AG09319 (cell line): ENCODE results near the gene OGT.

Experiments used
- DNase-seq: peaks from one replicate; pipeline ENCODE4 v3.0.0-alpha.2; 2010; ENCODE audit warnings: low read depth; ENCODE audit errors: extremely low read depth
- TF ChIP-seq, protein P1 (sequence below): IDR thresholded peaks from 2 replicates; pipeline ENCODE4 v1.5.1; 2011; ENCODE audit warnings: low read depth, mild to moderate bottlenecking, inconsistent platforms, low read length, moderate library complexity

The OGT gene

DNA sequence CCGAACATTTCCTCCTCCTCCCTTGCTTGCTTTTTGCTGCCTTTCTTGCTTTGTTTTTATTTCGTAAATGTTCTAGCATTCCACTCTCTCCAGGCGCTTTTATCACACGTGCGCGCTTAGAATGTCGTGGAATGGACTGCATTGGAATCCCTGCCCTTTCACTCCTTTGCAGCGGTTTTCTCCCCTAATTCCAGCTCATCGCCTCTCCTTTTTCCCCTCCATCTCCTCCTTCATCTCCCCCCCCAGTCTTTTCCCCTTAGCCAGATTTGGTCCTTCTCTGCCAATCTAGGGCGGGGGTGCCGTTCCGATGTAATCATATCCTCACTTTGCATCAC is 579 bp downstream of the OGT start:
- TF ChIP-seq, protein P1, sequence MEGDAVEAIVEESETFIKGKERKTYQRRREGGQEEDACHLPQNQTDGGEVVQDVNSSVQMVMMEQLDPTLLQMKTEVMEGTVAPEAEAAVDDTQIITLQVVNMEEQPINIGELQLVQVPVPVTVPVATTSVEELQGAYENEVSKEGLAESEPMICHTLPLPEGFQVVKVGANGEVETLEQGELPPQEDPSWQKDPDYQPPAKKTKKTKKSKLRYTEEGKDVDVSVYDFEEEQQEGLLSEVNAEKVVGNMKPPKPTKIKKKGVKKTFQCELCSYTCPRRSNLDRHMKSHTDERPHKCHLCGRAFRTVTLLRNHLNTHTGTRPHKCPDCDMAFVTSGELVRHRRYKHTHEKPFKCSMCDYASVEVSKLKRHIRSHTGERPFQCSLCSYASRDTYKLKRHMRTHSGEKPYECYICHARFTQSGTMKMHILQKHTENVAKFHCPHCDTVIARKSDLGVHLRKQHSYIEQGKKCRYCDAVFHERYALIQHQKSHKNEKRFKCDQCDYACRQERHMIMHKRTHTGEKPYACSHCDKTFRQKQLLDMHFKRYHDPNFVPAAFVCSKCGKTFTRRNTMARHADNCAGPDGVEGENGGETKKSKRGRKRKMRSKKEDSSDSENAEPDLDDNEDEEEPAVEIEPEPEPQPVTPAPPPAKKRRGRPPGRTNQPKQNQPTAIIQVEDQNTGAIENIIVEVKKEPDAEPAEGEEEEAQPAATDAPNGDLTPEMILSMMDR, result no peak
- DNase-seq, result no peak

DNA sequence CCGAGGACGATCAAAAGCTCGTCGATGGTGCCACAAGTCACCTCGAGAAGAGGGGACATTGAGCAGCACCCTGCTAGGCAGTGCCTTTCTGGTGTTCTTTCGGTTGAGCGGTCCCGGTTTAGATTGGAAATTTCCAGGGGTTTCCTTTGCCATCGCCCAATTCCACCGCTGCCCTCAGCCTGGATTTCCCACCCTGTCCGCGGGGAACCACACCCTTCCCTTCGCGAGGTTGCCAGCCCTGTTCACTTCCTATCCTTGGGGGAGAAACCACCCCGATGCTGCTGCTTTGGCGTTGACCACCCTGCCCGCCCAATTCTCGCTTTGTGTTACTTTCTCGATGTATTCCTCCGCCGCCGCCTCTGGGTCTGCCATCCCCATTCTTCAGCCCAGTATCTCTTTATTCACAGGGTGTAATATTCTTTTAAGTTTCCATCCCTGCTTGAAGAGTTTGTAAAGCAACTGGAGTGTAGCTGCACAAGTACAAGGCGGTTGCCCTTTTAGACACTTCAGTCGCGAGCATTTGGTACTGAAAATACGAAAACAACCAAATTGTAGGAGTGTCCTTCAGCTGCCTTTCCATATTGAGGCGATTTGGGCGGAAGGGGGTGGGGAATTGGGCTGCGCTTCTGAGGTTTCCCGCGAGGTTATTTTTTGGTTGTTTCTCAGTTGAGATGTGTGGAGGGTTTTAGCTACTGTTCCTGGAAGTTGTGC is 1.1 kb downstream of the OGT start:
- TF ChIP-seq, protein P1, result no peak
- no peak for DNase-seq

DNA sequence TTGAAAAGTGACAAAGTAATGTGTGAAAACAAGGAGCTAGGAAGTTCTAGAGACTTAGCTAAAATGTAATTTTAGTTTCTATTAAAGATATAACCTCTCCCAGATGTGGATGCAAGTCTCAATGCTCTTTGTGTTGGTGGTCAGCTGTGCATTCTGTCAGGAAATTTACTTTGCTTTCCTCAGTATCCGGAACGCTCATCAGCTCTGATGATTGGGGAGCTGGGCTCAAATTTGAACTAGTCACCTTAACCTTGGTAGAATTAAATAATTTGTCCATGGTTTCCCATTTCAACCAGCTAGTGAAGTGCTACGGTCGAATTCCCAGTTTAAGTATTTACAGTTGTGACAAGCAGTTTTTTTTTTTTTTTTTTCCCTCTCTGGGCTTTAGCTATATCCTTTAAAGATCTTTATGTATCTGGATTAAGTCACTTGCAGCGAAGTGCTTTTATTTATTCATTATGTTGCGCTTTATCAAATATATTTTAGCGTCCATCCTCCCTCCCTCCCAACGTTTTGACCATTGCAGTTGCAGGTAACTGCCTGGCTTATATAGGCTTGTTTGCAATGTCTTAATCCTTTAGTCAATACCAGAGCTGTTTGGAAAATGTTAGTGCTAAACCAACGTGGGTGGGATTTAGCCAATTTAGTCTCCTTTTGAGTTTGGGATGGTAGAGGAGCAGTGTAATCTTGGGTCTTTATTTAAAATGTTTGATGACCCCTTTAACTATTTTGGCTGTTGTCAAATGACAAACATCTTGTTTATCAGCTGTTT is 2.1 kb downstream of the OGT start:
- TF ChIP-seq, protein P1, result no peak
- DNase-seq, result no peak

DNA sequence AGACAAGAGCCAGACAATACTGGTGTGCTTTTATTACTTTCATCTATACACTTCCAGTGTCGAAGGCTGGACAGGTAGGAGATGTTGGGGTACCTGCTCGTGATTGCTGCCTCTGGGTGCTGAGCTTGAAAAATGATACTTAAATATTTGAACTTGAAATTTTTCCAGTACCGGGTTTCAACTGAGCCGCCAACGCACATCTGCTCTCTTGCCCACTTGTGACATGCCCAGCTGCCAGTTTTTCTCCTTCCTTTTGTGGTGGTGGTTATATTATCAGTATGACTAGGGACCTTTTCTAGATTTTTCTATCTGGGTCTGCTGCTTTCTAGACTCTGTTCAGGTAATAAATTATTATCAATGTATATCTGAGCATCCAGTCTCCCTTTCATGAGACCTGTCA is 3.4 kb downstream of the OGT start:
- DNase-seq, result no peak
- TF ChIP-seq, protein P1, result no peak

DNA sequence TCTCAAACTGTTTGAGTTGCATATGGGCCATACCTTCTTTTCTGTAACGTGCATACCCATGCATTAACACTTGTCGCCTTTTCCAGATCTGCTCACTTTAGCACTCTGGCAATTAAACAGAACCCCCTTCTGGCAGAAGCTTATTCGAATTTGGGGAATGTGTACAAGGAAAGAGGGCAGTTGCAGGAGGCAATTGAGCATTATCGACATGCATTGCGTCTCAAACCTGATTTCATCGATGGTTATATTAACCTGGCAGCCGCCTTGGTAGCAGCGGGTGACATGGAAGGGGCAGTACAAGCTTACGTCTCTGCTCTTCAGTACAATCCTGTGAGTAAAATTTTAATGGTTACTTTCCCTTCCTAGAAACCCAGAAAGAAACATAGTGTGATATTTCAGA is 4.8 kb downstream of the OGT start:
- DNase-seq, result no peak
- TF ChIP-seq, protein P1, result no peak

DNA sequence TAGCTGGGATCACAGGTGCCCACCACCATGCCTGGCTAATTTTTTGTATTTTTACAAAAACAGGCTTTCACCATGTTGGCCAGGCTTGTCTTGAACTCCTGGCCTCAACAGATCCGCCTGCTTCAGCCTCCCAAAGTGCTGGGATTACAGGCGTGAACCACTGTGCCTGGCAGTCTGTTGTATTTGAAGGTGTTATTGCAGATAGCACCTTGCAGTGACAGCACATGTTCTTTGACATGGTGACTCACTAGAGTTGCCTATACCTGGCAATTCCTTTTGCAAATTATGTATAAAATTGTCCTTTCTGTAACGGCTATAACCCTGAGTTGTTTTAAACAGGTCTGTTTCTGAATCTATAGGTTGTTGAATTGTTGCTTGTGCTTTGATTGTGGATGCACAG is 7.9 kb downstream of the OGT start:
- TF ChIP-seq, protein P1, result no peak
- DNase-seq, result no peak

DNA sequence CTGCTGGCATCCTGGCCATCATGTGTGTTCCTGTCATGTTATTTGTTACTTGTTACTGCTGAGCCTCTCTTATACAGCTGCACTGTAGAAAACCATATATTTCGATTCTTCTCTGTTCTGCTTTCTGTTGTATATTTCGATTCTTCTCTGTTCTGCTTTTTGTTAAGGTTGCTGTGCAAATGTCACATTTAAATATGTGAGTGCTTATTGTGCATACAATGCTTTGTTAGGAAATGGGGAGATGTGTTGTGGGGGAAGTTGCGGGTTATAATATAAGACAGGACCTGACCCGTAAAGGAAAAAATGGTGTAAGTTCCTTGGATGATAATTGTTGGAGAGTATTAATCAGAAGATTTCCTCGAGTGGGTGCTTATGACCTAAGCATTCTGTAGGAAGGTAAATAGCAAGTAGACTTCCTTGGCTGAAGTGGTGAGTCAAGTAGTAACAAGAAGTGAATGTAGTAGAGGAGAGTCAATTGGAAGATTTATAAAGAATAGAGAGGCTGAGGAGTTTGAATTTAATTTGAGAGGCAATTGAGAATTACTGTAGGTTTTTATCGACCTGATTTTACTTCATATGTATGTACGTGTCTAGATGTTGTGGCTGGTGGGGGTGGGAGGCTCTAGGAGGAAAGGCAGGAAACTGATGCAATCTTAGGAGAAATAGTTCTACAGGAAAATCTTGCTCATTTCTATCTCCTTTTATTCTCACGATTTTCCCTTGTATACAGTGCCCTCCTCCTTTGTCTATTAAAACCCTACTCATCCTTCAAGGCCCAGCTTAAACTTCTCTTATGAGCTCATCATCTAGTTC is 8.5 kb downstream of the OGT start:
- TF ChIP-seq, protein P1, result no peak
- no peak for DNase-seq
